HG03064 (cell line): ENCODE measurements around the gene RHO.

Experiments used
- ATAC-seq: cut with Tn5 transposase; IDR thresholded peaks from one replicate; pipeline ENCODE4 v1.9.1; 2021; ENCODE audit warnings: low read depth; ENCODE audit not compliant: unreplicated experiment

The RHO gene

GRCh38 chr3:129575233-129575996 is 47.0 kb downstream of the RHO start:
- no peak for ATAC-seq

GRCh38 chr3:129575997-129576384 is 47.6 kb downstream of the RHO start:
- no peak for ATAC-seq

- no peak for ATAC-seq
Measured at GRCh38 chr3:129576514-129577352, 48.3 kb downstream of the RHO start.

DNA sequence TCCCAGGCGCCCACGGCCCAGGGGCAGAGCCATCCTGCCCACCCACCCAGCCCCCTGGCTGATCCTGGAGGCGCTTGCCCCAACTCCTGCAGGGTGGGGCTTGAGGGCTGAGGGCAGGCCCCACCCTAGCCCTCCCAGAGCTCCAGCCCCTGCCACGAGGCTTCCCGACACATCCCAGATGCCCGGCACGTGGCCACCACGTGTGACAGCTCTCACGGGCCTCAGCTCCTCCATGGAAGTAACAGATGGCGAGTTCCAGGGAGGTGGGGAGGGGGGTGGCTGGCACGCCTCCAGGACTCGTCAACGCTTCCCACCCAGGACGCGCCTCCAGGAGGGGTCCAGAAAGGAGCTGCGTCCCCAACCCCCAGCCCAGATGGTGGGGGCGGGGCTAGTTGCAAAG is 48.9 kb downstream of the RHO start:
- ATAC-seq, result no peak

DNA sequence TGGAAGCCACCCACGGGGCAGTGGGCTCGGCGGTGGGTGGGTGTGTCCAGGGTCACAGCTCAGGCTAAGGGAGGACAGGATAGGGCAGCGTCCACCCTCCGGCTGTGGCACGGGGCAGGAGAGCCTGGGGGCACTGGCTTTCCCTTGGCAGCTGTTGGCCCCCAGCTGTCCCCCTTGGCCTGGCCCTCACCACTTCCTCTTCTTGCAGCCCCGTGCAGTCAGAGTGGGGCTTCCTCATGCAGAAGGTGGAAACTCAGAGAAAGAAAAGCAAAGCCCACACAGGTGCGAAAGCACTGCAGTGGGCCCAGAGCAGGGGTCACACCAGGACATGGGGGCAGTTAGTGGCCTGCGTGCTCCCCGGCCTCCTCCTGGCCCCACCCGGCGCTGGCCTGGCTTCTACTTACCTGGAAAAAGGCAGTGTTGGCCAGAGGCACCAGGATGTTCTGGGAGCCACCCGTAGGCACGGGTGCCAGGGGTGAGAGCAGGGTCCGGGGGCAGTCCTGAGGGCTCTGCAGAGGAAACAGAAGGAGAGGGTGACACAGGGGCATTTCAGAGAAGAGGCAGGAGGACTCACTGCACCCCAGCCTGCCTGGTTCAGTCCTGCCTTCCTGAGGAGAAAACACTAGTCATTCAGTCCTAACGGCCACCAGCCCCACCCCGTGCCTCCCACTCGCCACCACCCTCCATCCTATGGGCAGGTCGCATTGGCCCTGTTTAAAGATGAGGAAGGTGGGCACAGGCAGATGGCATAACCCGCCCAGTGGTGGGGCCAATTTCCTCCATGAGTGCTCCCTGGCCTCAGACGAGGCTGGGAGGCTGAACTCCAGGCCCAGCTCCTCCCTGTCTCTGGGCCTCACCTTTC is 49.7 kb downstream of the RHO start:
- no peak for ATAC-seq

DNA sequence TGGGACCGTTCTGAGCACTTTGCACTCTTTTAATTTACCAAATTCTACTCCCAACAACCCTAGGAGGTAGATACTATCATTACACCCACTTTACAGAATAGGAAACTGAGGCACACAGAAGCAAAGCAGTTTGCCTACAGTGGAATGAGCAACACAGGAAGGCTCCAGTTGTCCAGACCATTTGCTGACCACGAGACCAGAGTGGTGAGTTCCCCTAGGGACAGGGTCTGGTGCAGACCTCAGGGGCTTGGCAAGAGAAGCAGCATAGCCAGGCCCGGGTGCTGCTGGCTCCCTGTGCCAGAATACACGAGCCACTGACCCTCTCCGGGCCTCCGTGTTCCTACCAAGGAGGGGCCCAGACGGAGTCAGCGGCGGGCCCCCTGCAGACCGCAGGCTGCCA is 51.6 kb downstream of the RHO start:
- no peak for ATAC-seq

DNA sequence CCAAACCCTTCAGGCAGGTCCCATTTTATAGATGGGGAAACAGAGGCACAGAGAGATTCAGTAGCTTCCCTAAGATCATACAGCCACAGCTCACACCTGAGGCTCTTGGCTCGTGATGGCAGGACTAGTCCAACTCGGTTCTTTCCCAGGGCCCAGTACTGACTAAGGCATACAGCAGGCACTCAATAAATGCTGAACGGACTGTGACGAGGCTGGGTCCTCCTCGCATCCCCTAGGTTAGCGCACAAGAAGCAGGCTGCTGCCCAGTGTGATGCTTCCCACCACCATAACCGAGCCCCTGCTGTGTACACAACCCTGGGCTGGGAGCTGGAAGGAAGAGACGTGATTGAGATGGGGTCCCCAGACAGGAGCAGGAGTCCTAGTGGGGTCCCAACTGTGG is 53.2 kb downstream of the RHO start:
- ATAC-seq, result no peak

GRCh38 chr3:129582799-129583198 is 54.4 kb downstream of the RHO start:
- ATAC-seq, result no peak

- no peak for ATAC-seq
Measured at GRCh38 chr3:129583289-129583688, 54.9 kb downstream of the RHO start.

- no peak for ATAC-seq
Measured at GRCh38 chr3:129584631-129585030, 56.2 kb downstream of the RHO start.
